GM12878 (cell line): ENCODE results near the gene SECISBP2. TPM values are rescaled to one million over a fixed set of nuclear protein-coding genes. Genes with fewer than 3 reads are reported as not detected.

Source experiments
- ATAC-seq: fragments of 200-7000 bp; cut with Tn5 transposase; 3 replicates; pipeline ENCODE4 v1.9.1; 2020; ENCODE audit warnings: mild to moderate bottlenecking, moderate library complexity
- BruUV-seq: library from RNA; stranded (reverse); fragments of 400-500 nt; replicated peaks from 2 replicates; lab custom pipeline; 2021; lab: Mats Ljungman, UMichigan
- CTCF ChIA-PET: fragments of 300-600 bp; sonication (Branson Sonifier 250); formaldehyde crosslinking; extraction: SDS; loops from one replicate; lab custom pipeline; 2021; ENCODE audit warnings: inconsistent platforms; lab: Yijun Ruan, JAX
- POLR2A ChIA-PET: fragments of 350-600 bp; formaldehyde crosslinking; extraction: SDS; loops from one replicate; lab custom pipeline; 2021; ENCODE audit warnings: inconsistent platforms; lab: Charles Lee
- RAD21 ChIA-PET: fragments of 300-600 bp; sonication (Branson Sonifier 250); formaldehyde crosslinking; loops from one replicate; lab custom pipeline; 2023; ENCODE audit warnings: antibody characterized with exemption; ENCODE audit not compliant: unreplicated experiment; lab: Charles Lee
- SMC1A ChIA-PET: fragments of 300-600 bp; sonication (Branson Sonifier 250); formaldehyde crosslinking; loops from one replicate; lab custom pipeline; 2023; ENCODE audit not compliant: unreplicated experiment, uncharacterized antibody; lab: Charles Lee
- DNase-seq: peaks from one replicate; pipeline ENCODE4 v3.0.0-alpha.2; 2011; ENCODE audit warnings: low read depth, low spot score
- FAIRE-seq: peaks from 3 replicates; lab custom pipeline; 2011; peaks lifted over from hg19 to GRCh38; lab: Jason Lieb, UNC
- H2AFZ ChIP-seq: 2 replicates; pipeline ENCODE4 v1.6.0; 2011; ENCODE audit warnings: low read depth, low read length, control low read depth; ENCODE audit not compliant: control insufficient read depth
- H3K27ac ChIP-seq: 2 replicates; pipeline ENCODE4 v1.5.1; 2011; ENCODE audit warnings: control low read depth; ENCODE audit not compliant: control insufficient read depth, insufficient read depth
- H3K27me3 ChIP-seq, 2 experiments: replicated peaks in 1 of 2; 2 replicates each; pipeline versions ENCODE4 v1.6.0 to v1.6.1; 2011; ENCODE audit warnings: low read length in 1 of 2; ENCODE audit not compliant: control insufficient read depth in 2 of 2, insufficient read depth in 2 of 2
- H3K36me3 ChIP-seq, 2 experiments: 2 replicates each; pipeline ENCODE4 v1.5.1; 2011; ENCODE audit warnings: low read length in 1 of 2; ENCODE audit not compliant: control insufficient read depth in 2 of 2, insufficient read depth in 2 of 2
- H3K4me1 ChIP-seq: 2 replicates; pipeline ENCODE4 v1.6.1; 2011; ENCODE audit warnings: mild to moderate bottlenecking, low read length, moderate library complexity, mixed read lengths; ENCODE audit not compliant: control insufficient read depth, insufficient read depth
- H3K4me2 ChIP-seq: 2 replicates; pipeline ENCODE4 v1.6.0; 2011; ENCODE audit warnings: control low read depth; ENCODE audit not compliant: control insufficient read depth, insufficient read depth
- H3K4me3 ChIP-seq: fragments of 200-600 bp; sonication (generic); 2 replicates; pipeline ENCODE4 v1.5.1; 2016
- H3K79me2 ChIP-seq: 2 replicates; pipeline ENCODE4 v1.6.0; 2011; ENCODE audit warnings: low read length; ENCODE audit not compliant: control insufficient read depth, insufficient read depth
- H3K9ac ChIP-seq: 2 replicates; pipeline ENCODE4 v1.8.0; 2011; ENCODE audit warnings: low read length, control low read depth, mixed read lengths; ENCODE audit not compliant: control insufficient read depth, insufficient read depth
- H3K9me3 ChIP-seq: replicated peaks from 3 replicates; pipeline ENCODE4 v1.5.1; 2011; ENCODE audit warnings: mild to moderate bottlenecking, low read length; ENCODE audit not compliant: control insufficient read depth, insufficient read depth
- H4K20me1 ChIP-seq: 2 replicates; pipeline ENCODE4 v1.6.0; 2011; ENCODE audit not compliant: control insufficient read depth, insufficient read depth
- E4F1 ChIP-seq: fragments of 450-650 bp; IDR thresholded peaks from 2 replicates; pipeline ENCODE4 v1.6.1; 2018; ENCODE audit warnings: borderline replicate concordance, mild to moderate bottlenecking; ENCODE audit not compliant: partially characterized antibody
- NFIC ChIP-seq: IDR thresholded peaks from 2 replicates; pipeline ENCODE4 v1.6.1; 2012; ENCODE audit warnings: low read depth, mild to moderate bottlenecking, inconsistent platforms, low read length, moderate library complexity
- NFXL1 ChIP-seq: fragments of 450-650 bp; IDR thresholded peaks from 2 replicates; pipeline ENCODE4 v1.6.1; 2017; ENCODE audit warnings: antibody characterized with exemption, mild to moderate bottlenecking, borderline replicate concordance
- NRF1 ChIP-seq: conservative IDR thresholded peaks from 2 replicates; pipeline ENCODE4 v1.6.1; 2011; ENCODE audit warnings: mild to moderate bottlenecking, low read depth, low read length, improper control_type of control experiment
- PML ChIP-seq: IDR thresholded peaks from 2 replicates; pipeline ENCODE4 v1.6.1; 2012; ENCODE audit warnings: low read length, inconsistent platforms
- POLR2AphosphoS5 ChIP-seq: IDR thresholded peaks from 2 replicates; pipeline ENCODE4 v1.6.1; 2011; ENCODE audit warnings: mild to moderate bottlenecking, low read length, inconsistent platforms
- REST ChIP-seq: IDR thresholded peaks from 2 replicates; pipeline ENCODE4 v1.6.1; 2012; ENCODE audit warnings: mild to moderate bottlenecking, low read depth, low read length
- SIN3A ChIP-seq: IDR thresholded peaks from 2 replicates; pipeline ENCODE4 v1.6.1; 2012; ENCODE audit warnings: low read depth, low read length, improper control_type of control experiment
- SMAD1 ChIP-seq: fragments of 450-650 bp; IDR thresholded peaks from 2 replicates; pipeline ENCODE4 v1.6.1; 2018; ENCODE audit warnings: mild to moderate bottlenecking, low read depth; ENCODE audit not compliant: partially characterized antibody
- SUZ12 ChIP-seq: fragments of 200-600 bp; sonication (generic); IDR thresholded peaks from one replicate; pipeline ENCODE4 v1.6.1; 2018; ENCODE audit warnings: antibody characterized with exemption, mild to moderate bottlenecking; ENCODE audit not compliant: unreplicated experiment
- USF2 ChIP-seq: IDR thresholded peaks from 2 replicates; pipeline ENCODE4 v1.6.1; 2011; ENCODE audit warnings: low read depth, low read length, improper control_type of control experiment, borderline replicate concordance
- ZNF24 ChIP-seq: fragments of 450-650 bp; IDR thresholded peaks from 2 replicates; pipeline ENCODE4 v1.6.1; 2017; ENCODE audit warnings: antibody characterized with exemption, mild to moderate bottlenecking
- WGBS: methylation state at CpG from one replicate; pipeline ENCODE4 v1.1.6; 2016; ENCODE audit warnings: low lambda C conversion rate; ENCODE audit not compliant: insufficient replicate concordance, insufficient coverage; ENCODE audit errors: missing lambda C conversion rate; 5-methylcytosine and 5-hydroxymethylcytosine counted together
- in situ Hi-C: fragments of 300-500 bp; cut with MboI; formaldehyde crosslinking; loops from 9 replicates; pipeline ENCODE4 v1.14.3; 2018; ENCODE audit warnings: mixed read lengths
- intact Hi-C: fragments of 100-400 bp; cut with micrococcal nuclease; formaldehyde crosslinking; loops from one replicate; pipeline ENCODE4 v1.14.2; 2022; ENCODE audit not compliant: unreplicated experiment
- polyA plus RNA-seq, 11 experiments: library from polyadenylated mRNA; depleted of rRNA in 4 of 11; unstranded in 6 of 11; stranded (reverse) in 5 of 11; fragments of >200 nt; fragmentation: Nextera tagmentation in 4 of 11; fragmentation: Illumina TruSeq in 1 of 11; extraction: Ambion mirVana in 4 of 11; extraction: Trizol in 1 of 11; gene quantifications; 1 replicate in 1 of 11; 2 replicates in 10 of 11; pipeline versions ENCODE4 v1.2.1 to v1.2.3, GENCODE V29; 2011 to 2016; ENCODE audit warnings: inconsistent platforms in 2 of 11, missing spikeins in 2 of 11, low read depth in 1 of 11
- total RNA-seq, 4 experiments: library from RNA; depleted of rRNA in 3 of 4; stranded (reverse); fragments of >200 nt in 3 of 4; fragmentation: Illumina TruSeq in 1 of 4; extraction: Trizol in 1 of 4; gene quantifications; 2 replicates each; pipeline versions ENCODE4 v1.2.1 to v1.2.3, GENCODE V29; 2013 to 2021

The SECISBP2 gene
- total and polyA plus RNA-seq, 10 of the 15 experiments (the other 5 are each of a cell fraction or from before 2014, with no cell fraction given): 4.6 to 50.5 (median 31.9) TPM

- TF ChIP-seq E4F1 (no peak), SMAD1 (no peak), PML (no peak), SUZ12 (no peak), POLR2AphosphoS5 (no peak)
These were observed 60.7 kb downstream of the SECISBP2 start (continued) for GRCh38 chr9:89379031-89379430.

GRCh38 chr9:89379508-89380115, 61.3 kb downstream of the SECISBP2 start:
- Histone ChIP-seq H3K9ac (no peak overlapping the region), H3K9me3 (no peaks in the 10 kb centered on the region), H3K79me2 (no peaks in the 10 kb centered on the region), H3K4me2 (no peak overlapping the region), H3K4me3 (no peak overlapping the region), H3K36me3 (peaks cover 44 to 48% of the 10 kb centered on the region in 2 experiments), H3K27me3 (no peaks in the 10 kb centered on the region), H4K20me1 (no peaks in the 10 kb centered on the region), H3K4me1 (peaks cover 23% of the 10 kb centered on the region), H2AFZ (no peak overlapping the region), H3K27ac (no peak overlapping the region)
- intact Hi-C loops (no loop called here), in situ Hi-C loops (no loop called here)
- ChIA-PET CTCF (interaction anchor here (1.0 kb wide), 1 partner anchor 169 kb away, joined by 5 read pairs; no protein-coding TSS in a partner anchor), POLR2A (interaction anchor here (0.7 kb wide), 1 partner anchor 331 kb away, joined by 3 read pairs; no protein-coding TSS in a partner anchor), SMC1A (interaction anchor here (1.0 to 1.3 kb wide), 2 partner anchors 37 to 169 kb away, joined by 3 to 4 read pairs; no protein-coding TSS in a partner anchor), RAD21 (interaction anchor here (1.2 kb wide), 1 partner anchor 169 kb away, joined by 5 read pairs; no protein-coding TSS in a partner anchor)
- DNase-seq (no peak), ATAC-seq (no peak), FAIRE-seq (no peak)
- BruUV-seq: no TSS peak
- WGBS: 93% methylated on average over 14 of the region's 14 CpGs
- no peak for TF ChIP-seq NFIC
- no peak for TF ChIP-seq SIN3A
- TF ChIP-seq NRF1: no peak
- TF ChIP-seq ZNF24: no peak
- no peak for TF ChIP-seq USF2
- no peak for TF ChIP-seq REST
- no peak for TF ChIP-seq NFXL1
- TF ChIP-seq E4F1: no peak
